ENCODE data around the gene REXO4.

- TF ChIP-seq CTCF (IDR thresholded peaks at IDR 0.05; ENCODE audit: extremely low read depth in 1 of 2, insufficient read depth in 1 of 2, low read depth in 1 of 2, low read length in 2 of 2) (no peak), MAX (IDR thresholded peaks at IDR 0.05; ENCODE audit: insufficient read depth, insufficient read length) (no peak)
Measured at GRCh38 chr9:133463234-133463863, 45.5 kb upstream of the REXO4 start.

Measured in endothelial cell of umbilical vein (primary cell).